IPS DF 6.9 (cell line): Measurements from ENCODE around the gene HIPK2.

Experiments used
- DNase-seq: peaks from one replicate; pipeline ENCODE4 v3.0.0-alpha.2; 2013; ENCODE audit warnings: low read depth, low spot score
- H3K27ac ChIP-seq: one replicate; pipeline ENCODE4 v1.5.1; 2013; ENCODE audit warnings: low read length, control low read depth
- H3K27me3 ChIP-seq: 2 replicates; pipeline ENCODE4 v1.6.1; 2013; ENCODE audit warnings: mild to moderate bottlenecking, low read length; ENCODE audit not compliant: control insufficient read depth, insufficient read depth
- H3K36me3 ChIP-seq: 2 replicates; pipeline ENCODE4 v1.6.1; 2013; ENCODE audit warnings: low read length; ENCODE audit not compliant: control insufficient read depth, insufficient read depth
- H3K4me1 ChIP-seq: 2 replicates; pipeline ENCODE4 v1.6.1; 2013; ENCODE audit warnings: low read length; ENCODE audit not compliant: control insufficient read depth, insufficient read depth
- H3K4me3 ChIP-seq: 2 replicates; pipeline ENCODE4 v1.5.1; 2013; ENCODE audit warnings: mild to moderate bottlenecking, low read length
- H3K9me3 ChIP-seq: 2 replicates; pipeline ENCODE4 v1.6.1; 2013; ENCODE audit warnings: low read length, inconsistent platforms; ENCODE audit not compliant: control insufficient read depth, insufficient read depth
- WGBS: extraction: QIAGEN DNeasy Blood & Tissue Kit; methylation state at CpG from one replicate; pipeline ENCODE4 v1.1.7; 2013; ENCODE audit warnings: mixed read lengths, missing lambda C conversion rate; ENCODE audit not compliant: insufficient read length, insufficient coverage; 5-methylcytosine and 5-hydroxymethylcytosine counted together

The HIPK2 gene

DNA sequence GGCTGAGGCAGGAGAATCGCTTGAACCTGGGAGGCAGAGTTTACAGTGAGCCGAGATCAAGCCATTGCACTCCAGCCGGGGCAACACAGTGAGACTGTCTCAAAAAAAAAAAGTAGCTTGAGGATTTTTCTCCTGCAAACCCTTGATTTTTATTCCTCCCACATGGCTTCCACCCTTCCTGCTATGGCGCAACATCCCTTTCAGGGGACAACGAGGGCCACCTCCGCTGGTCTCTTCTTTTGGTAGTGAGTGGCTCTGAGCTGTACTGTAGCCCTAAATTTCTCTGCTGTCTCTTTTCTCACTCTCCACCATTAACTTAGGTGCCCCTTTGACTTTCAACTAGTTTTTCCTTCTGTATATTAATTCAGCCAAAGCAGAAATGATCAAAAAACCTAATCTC is 113.4 kb downstream of the HIPK2 start:
- DNase-seq: no peak
- H3K4me3 ChIP-seq: no peak overlapping the region
- no peaks in the 10 kb centered on the region for H3K9me3 ChIP-seq
- no peak overlapping the region for H3K27ac ChIP-seq
- no peaks in the 10 kb centered on the region for H3K27me3 ChIP-seq
- no peaks in the 10 kb centered on the region for H3K36me3 ChIP-seq
- H3K4me1 ChIP-seq: peaks cover 3% of the 10 kb centered on the region; the same call in 1 of the 2 replicates
- no CpG with 5 or more reads among the region's 6 CpGs for WGBS

- Histone ChIP-seq H3K36me3 (no peaks in the 10 kb centered on the region), H3K27me3 (no peaks in the 10 kb centered on the region), H3K4me1 (peaks cover 4% of the 10 kb centered on the region; the same call in 1 of the 2 replicates), H3K27ac (no peak overlapping the region), H3K4me3 (no peak overlapping the region), H3K9me3 (no peaks in the 10 kb centered on the region)
- no CpG with 5 or more reads among the region's 11 CpGs for WGBS
- no peak for DNase-seq
Observed at GRCh38 chr7:139663608-139664177, 114.1 kb downstream of the HIPK2 start.

GRCh38 chr7:139661903-139662302 is 115.9 kb downstream of the HIPK2 start:
- no peak overlapping the region for H3K4me3 ChIP-seq
- H3K4me1 ChIP-seq: peaks cover 4% of the 10 kb centered on the region; the same call in 1 of the 2 replicates
- no peak overlapping the region for H3K27ac ChIP-seq
- no peaks in the 10 kb centered on the region for H3K36me3 ChIP-seq
- no peak for DNase-seq
- no peaks in the 10 kb centered on the region for H3K9me3 ChIP-seq
- WGBS: no CpG with 5 or more reads among the region's 3 CpGs
- no peaks in the 10 kb centered on the region for H3K27me3 ChIP-seq

- H3K4me3 ChIP-seq: no peak overlapping the region
- H3K27ac ChIP-seq: no peak overlapping the region
- H3K36me3 ChIP-seq: no peaks in the 10 kb centered on the region
- DNase-seq: no peak
- no peaks in the 10 kb centered on the region for H3K9me3 ChIP-seq
- no CpG with 5 or more reads among the region's 2 CpGs for WGBS
- H3K27me3 ChIP-seq: no peaks in the 10 kb centered on the region
- peaks cover 4% of the 10 kb centered on the region; the same call in 1 of the 2 replicates for H3K4me1 ChIP-seq
Observed at GRCh38 chr7:139661043-139661440, 116.8 kb downstream of the HIPK2 start.

DNA sequence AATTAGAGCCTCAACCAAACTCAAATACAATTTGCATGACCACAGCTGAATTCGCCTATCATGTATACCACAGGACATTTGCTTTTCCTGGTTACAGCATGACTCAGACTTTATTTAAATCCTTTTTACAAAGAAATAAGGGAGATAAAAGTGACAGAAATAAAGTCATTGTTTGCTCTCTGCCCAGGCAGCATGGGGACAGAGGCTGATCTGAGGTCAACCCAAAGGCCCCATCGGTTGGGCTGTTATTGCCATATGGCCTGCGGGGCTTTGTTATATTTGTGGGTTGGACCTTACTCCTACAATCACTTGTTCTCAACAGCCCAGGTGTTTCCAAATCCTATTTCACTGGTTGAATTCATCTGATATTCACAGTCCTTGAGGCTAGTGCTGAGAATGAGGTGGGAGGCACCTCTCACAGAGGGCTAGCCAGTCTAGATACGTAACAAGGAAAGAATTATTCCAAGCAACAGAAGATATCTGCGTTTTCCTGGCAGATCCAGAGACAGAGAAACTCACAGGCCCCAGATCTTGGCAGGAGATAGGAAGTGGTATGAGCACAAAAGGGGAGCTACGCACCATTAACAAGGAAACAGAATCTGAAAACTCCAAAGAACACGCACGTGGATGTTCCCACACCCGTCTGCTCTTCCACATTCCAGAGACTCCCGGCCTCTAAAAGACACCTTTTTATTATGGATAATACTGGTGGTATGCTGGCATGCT is 117.3 kb downstream of the HIPK2 start:
- Histone ChIP-seq H3K27me3 (no peaks in the 10 kb centered on the region), H3K4me3 (no peak overlapping the region), H3K27ac (no peak overlapping the region), H3K36me3 (no peaks in the 10 kb centered on the region), H3K9me3 (no peaks in the 10 kb centered on the region), H3K4me1 (peaks cover 4% of the 10 kb centered on the region; the same call in 1 of the 2 replicates)
- WGBS: no CpG with 5 or more reads among the region's 10 CpGs
- no peak for DNase-seq

DNA sequence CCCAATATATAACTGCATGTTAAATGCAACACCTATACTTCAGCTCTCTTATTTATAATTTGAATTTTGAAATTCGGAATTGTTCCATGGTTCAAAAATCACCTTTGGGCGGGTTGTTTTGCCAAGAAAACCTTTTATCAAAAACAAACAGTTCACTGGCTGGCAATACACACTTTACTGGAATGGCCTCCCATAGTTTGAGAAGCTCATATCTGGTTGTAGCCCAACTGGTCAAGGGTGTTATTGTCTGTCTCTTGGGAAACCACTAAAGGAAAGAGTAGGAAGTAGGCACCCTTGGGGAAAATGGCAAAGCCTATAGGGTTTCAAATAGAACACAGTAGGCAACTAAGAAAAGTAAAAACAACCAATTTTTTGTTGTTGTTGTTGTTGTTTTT is 117.9 kb downstream of the HIPK2 start:
- H3K4me3 ChIP-seq: no peak overlapping the region
- no peak overlapping the region for H3K27ac ChIP-seq
- H3K9me3 ChIP-seq: no peaks in the 10 kb centered on the region
- H3K27me3 ChIP-seq: no peaks in the 10 kb centered on the region
- WGBS: no CpG with 5 or more reads among the region's 2 CpGs
- DNase-seq: no peak
- H3K36me3 ChIP-seq: no peaks in the 10 kb centered on the region
- H3K4me1 ChIP-seq: peaks cover 4% of the 10 kb centered on the region; the same call in 1 of the 2 replicates

GRCh38 chr7:139658908-139659675 is 118.7 kb downstream of the HIPK2 start:
- no peak overlapping the region for H3K27ac ChIP-seq
- peaks cover 4% of the 10 kb centered on the region; the same call in 1 of the 2 replicates for H3K4me1 ChIP-seq
- no peak overlapping the region for H3K4me3 ChIP-seq
- H3K36me3 ChIP-seq: no peaks in the 10 kb centered on the region
- H3K9me3 ChIP-seq: no peaks in the 10 kb centered on the region
- H3K27me3 ChIP-seq: no peaks in the 10 kb centered on the region
- WGBS: no CpG with 5 or more reads among the region's 14 CpGs
- no peak for DNase-seq

GRCh38 chr7:139658296-139658695 is 119.5 kb downstream of the HIPK2 start:
- Histone ChIP-seq H3K27ac (no peak overlapping the region), H3K4me1 (peaks cover 4% of the 10 kb centered on the region; the same call in 1 of the 2 replicates), H3K36me3 (no peaks in the 10 kb centered on the region), H3K27me3 (no peaks in the 10 kb centered on the region), H3K9me3 (no peaks in the 10 kb centered on the region), H3K4me3 (no peak overlapping the region)
- DNase-seq: no peak
- no CpG with 5 or more reads among the region's 3 CpGs for WGBS

GRCh38 chr7:139657725-139658124 is 120.1 kb downstream of the HIPK2 start:
- no peaks in the 10 kb centered on the region for H3K36me3 ChIP-seq
- no peak for DNase-seq
- peaks cover 4% of the 10 kb centered on the region; the same call in 1 of the 2 replicates for H3K4me1 ChIP-seq
- H3K27me3 ChIP-seq: no peaks in the 10 kb centered on the region
- no peaks in the 10 kb centered on the region for H3K9me3 ChIP-seq
- no peak overlapping the region for H3K4me3 ChIP-seq
- no CpG with 5 or more reads among the region's 1 CpG for WGBS
- H3K27ac ChIP-seq: no peak overlapping the region

DNA sequence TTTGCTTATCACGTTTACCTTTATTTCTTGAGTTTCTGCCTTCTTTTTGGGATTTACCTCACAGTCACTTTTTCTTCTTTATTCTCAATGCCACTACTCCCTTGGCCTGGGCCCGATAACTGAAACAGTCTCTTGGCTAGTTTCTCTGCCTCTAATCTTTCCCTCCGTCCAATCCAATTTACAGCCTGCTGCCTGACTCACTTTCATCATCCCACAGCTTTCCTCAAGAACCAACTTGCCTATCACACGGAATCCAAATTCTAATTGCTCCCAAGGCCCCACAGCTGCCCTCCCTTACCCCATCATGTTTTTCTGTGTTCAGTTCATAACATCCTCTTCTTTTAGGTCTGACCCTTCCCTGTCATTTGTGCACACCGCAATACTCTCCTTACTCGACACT is 121.4 kb downstream of the HIPK2 start:
- no peaks in the 10 kb centered on the region for H3K36me3 ChIP-seq
- no CpG with 5 or more reads among the region's 6 CpGs for whole genome bisulfite sequencing
- H3K27ac ChIP-seq: no peak overlapping the region
- peaks cover 4% of the 10 kb centered on the region; the same call in 1 of the 2 replicates for H3K4me1 ChIP-seq
- H3K9me3 ChIP-seq: no peaks in the 10 kb centered on the region
- DNase-seq: no peak
- no peaks in the 10 kb centered on the region for H3K27me3 ChIP-seq
- no peak overlapping the region for H3K4me3 ChIP-seq
